ENCODE results near the gene FOXA3.

DNA sequence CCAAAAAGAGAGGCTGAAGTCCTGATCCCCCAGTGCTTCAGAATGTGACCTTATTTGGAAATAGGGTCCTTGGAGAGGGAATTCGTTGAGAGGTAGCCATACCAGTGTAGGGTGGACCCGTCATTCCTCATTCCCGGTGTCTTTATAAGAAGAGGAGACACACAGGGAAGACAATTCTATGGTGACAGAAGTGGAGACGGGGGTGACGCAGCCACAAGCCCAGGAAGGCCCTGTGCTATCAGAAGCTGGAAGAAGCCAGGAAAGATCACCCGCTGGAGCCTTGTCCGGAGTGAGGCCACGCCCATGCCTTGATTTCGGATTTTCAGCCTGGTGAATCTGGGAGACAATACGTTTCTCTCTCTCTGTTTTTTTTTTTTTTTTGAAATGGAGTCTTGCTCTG, 40.9 kb downstream of the FOXA3 start:
- no peak for TF ChIP-seq EZH2 (IDR thresholded peaks at IDR 0.05; ENCODE audit: borderline replicate concordance, low read length)
- TF ChIP-seq, protein P1, sequence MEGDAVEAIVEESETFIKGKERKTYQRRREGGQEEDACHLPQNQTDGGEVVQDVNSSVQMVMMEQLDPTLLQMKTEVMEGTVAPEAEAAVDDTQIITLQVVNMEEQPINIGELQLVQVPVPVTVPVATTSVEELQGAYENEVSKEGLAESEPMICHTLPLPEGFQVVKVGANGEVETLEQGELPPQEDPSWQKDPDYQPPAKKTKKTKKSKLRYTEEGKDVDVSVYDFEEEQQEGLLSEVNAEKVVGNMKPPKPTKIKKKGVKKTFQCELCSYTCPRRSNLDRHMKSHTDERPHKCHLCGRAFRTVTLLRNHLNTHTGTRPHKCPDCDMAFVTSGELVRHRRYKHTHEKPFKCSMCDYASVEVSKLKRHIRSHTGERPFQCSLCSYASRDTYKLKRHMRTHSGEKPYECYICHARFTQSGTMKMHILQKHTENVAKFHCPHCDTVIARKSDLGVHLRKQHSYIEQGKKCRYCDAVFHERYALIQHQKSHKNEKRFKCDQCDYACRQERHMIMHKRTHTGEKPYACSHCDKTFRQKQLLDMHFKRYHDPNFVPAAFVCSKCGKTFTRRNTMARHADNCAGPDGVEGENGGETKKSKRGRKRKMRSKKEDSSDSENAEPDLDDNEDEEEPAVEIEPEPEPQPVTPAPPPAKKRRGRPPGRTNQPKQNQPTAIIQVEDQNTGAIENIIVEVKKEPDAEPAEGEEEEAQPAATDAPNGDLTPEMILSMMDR (conservative IDR thresholded peaks at IDR 0.05 in 1 of 2, IDR thresholded peaks at IDR 0.05 in 1 of 2; ENCODE audit: extremely low read depth in 1 of 2, insufficient read depth in 1 of 2, low read depth in 1 of 2, low read length in 2 of 2): no peak

All from mammary epithelial cell (primary cell).